IPS-11a (cell line): ENCODE results near the gene MMP3.

Experiments used
- H3K4me3 ChIP-seq: one replicate; pipeline ENCODE4 v1.5.1; 2013; ENCODE audit warnings: low read depth, low read length, control low read depth

The MMP3 gene

GRCh38 chr11:102792604-102793003 is 50.8 kb downstream of the MMP3 start:
- H3K4me3 ChIP-seq: no peak overlapping the region

- H3K4me3 ChIP-seq: no peak overlapping the region
Observed at GRCh38 chr11:102791271-102792036, 52.0 kb downstream of the MMP3 start.

- no peak overlapping the region for H3K4me3 ChIP-seq
Observed at GRCh38 chr11:102788334-102788995, 54.9 kb downstream of the MMP3 start.
